ENCODE data around the gene OMA1.

DNA sequence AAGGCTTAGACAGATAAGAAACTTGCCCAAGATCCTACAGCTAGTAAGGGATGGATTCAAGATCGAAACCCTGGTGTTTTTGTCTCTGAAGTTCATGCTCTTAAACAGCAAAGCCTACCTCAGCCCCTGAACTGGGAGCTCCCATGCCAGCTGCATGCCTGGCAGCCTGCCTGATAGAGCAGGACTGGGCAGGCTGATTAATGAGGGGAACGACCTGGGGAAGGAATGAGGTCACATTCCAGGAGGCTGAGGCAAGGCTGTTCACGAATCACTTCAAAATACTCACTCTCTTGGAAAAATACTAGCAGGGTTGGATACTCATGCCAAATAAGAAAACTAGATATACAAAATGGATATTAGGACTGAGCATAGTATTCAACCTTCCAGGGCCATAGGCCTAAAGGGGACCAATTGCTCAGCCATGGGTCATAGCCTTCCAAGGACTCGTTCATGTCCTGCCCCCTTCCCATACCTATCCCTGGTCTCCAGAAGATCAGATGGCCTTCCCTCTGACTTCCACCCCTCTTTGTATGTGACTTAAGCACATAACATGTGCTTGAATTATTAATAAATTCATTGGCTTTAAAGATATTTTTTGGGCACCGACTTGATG lies 46.1 kb upstream of the OMA1 start:
- TF ChIP-seq, protein P1, sequence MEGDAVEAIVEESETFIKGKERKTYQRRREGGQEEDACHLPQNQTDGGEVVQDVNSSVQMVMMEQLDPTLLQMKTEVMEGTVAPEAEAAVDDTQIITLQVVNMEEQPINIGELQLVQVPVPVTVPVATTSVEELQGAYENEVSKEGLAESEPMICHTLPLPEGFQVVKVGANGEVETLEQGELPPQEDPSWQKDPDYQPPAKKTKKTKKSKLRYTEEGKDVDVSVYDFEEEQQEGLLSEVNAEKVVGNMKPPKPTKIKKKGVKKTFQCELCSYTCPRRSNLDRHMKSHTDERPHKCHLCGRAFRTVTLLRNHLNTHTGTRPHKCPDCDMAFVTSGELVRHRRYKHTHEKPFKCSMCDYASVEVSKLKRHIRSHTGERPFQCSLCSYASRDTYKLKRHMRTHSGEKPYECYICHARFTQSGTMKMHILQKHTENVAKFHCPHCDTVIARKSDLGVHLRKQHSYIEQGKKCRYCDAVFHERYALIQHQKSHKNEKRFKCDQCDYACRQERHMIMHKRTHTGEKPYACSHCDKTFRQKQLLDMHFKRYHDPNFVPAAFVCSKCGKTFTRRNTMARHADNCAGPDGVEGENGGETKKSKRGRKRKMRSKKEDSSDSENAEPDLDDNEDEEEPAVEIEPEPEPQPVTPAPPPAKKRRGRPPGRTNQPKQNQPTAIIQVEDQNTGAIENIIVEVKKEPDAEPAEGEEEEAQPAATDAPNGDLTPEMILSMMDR (conservative IDR thresholded peaks at IDR 0.05; ENCODE audit: low read depth, low read length) = no peak
- no peak for TF ChIP-seq EZH2 (IDR thresholded peaks at IDR 0.05; ENCODE audit: borderline replicate concordance, low read depth, low read length, poor library complexity, severe bottlenecking)

Measured in A673 (cell line).